CD4-positive, CD25-positive, alpha-beta regulatory T cell (primary cell): ENCODE data around the gene VSTM4. TPM values are rescaled to one million over a fixed set of nuclear protein-coding genes. Genes with fewer than 3 reads are reported as not detected.

Experiments used
- ATAC-seq, 2 donors: fragments of 150-1000 bp; cut with Tn5 transposase; one replicate each; pipeline ENCODE4 v1.10.0; 2021; ENCODE audit warnings: low read depth in 2 of 2, moderate number of reproducible peaks in 2 of 2, moderate library complexity in 1 of 2
- DNase-seq, 3 donors: peaks; one replicate each; pipeline versions ENCODE4 v3.0.0 to v3.0.0-alpha.2; 2012 to 2022; ENCODE audit warnings: mixed read lengths in 1 of 3
- H3K27ac ChIP-seq: one replicate; pipeline ENCODE4 v1.7.0; 2013; ENCODE audit warnings: mild to moderate bottlenecking, low read length; ENCODE audit not compliant: insufficient read depth, poor library complexity, severe bottlenecking
- H3K27me3 ChIP-seq: one replicate; pipeline ENCODE4 v1.7.0; 2013; ENCODE audit warnings: low read length; ENCODE audit not compliant: control insufficient read depth, insufficient read depth
- H3K36me3 ChIP-seq: one replicate; pipeline ENCODE4 v1.7.0; 2013; ENCODE audit warnings: mild to moderate bottlenecking, low read length, moderate library complexity; ENCODE audit not compliant: control insufficient read depth, insufficient read depth
- H3K4me1 ChIP-seq: 2 replicates; pipeline ENCODE4 v1.7.0; 2013; ENCODE audit warnings: mild to moderate bottlenecking, low read length; ENCODE audit not compliant: insufficient read depth, control insufficient read depth, poor library complexity, severe bottlenecking
- H3K4me3 ChIP-seq: one replicate; pipeline ENCODE4 v1.7.0; 2013; ENCODE audit warnings: low read depth, mild to moderate bottlenecking, low read length, moderate library complexity
- H3K9me3 ChIP-seq, 2 experiments: 1 replicate in 1 of 2; 2 replicates in 1 of 2; pipeline ENCODE4 v1.7.0; 2013; ENCODE audit warnings: low read length in 2 of 2, mild to moderate bottlenecking in 1 of 2, moderate library complexity in 1 of 2; ENCODE audit not compliant: control insufficient read depth in 2 of 2
- H3K27ac Mint-ChIP-seq, 3 donors: one replicate each; pipeline ENCODE4 v1.8.0; 2020 to 2022; ENCODE audit warnings: mild to moderate bottlenecking in 3 of 3, mixed read lengths in 3 of 3, moderate library complexity in 2 of 3
- H3K27me3 Mint-ChIP-seq: one replicate; pipeline ENCODE4 v1.8.0; 2022; ENCODE audit warnings: mild to moderate bottlenecking, mixed read lengths
- H3K36me3 Mint-ChIP-seq: one replicate; pipeline ENCODE4 v1.8.0; 2020; ENCODE audit warnings: mixed read lengths
- H3K4me1 Mint-ChIP-seq, 4 donors: one replicate each; pipeline ENCODE4 v1.8.0; 2020 to 2022; ENCODE audit warnings: mixed read lengths in 4 of 4, mild to moderate bottlenecking in 1 of 4
- H3K4me3 Mint-ChIP-seq, 4 donors: one replicate each; pipeline ENCODE4 v1.8.0; 2020 to 2022; ENCODE audit warnings: mild to moderate bottlenecking in 4 of 4, mixed read lengths in 4 of 4, moderate library complexity in 3 of 4
- H3K9me3 Mint-ChIP-seq, 7 donors: one replicate each; pipeline ENCODE4 v1.8.0; 2020 to 2022; ENCODE audit warnings: mixed read lengths in 7 of 7, mild to moderate bottlenecking in 3 of 7, moderate library complexity in 2 of 7
- polyA plus RNA-seq, 4 donors: library from polyadenylated mRNA; unstranded; fragments of 300-500 nt; fragmentation: Illumina TruSeq; gene quantifications; one replicate each; pipeline ENCODE4 v1.2.3, GENCODE V29; 2021
- total RNA-seq: library from RNA; stranded (reverse); gene quantifications from one replicate; pipeline ENCODE4 v1.2.3, GENCODE V29; 2022

The VSTM4 gene
- total and polyA plus RNA-seq, 5 donors from 2014 or later = 0.05 TPM; not detected in 4

- H3K27me3 ChIP-seq = no peaks in the 10 kb centered on the region
- no peak overlapping the region for H3K27ac Mint-ChIP-seq
- H3K9me3 Mint-ChIP-seq = peaks cover 0 to 1% (median 0%) of the 10 kb centered on the region in 7 donors
- H3K36me3 ChIP-seq = no peaks in the 10 kb centered on the region
- no peaks in the 10 kb centered on the region for H3K9me3 ChIP-seq
- no peak for DNase-seq
- no peak overlapping the region for H3K27ac ChIP-seq
- H3K27me3 Mint-ChIP-seq = no peaks in the 10 kb centered on the region
- no peaks in the 10 kb centered on the region for H3K4me1 ChIP-seq
- H3K4me1 Mint-ChIP-seq = peaks cover 0 to 4% (median 0%) of the 10 kb centered on the region in 4 donors
- ATAC-seq = no peak
- no peak overlapping the region for H3K4me3 Mint-ChIP-seq
- H3K4me3 ChIP-seq = no peak overlapping the region
- no peaks in the 10 kb centered on the region for H3K36me3 Mint-ChIP-seq
Observed at GRCh38 chr10:49135575-49136313, 20.4 kb upstream of the VSTM4 start.

- ATAC-seq (no peak), DNase-seq (no peak)
- H3K36me3 Mint-ChIP-seq = no peaks in the 10 kb centered on the region
- no peaks in the 10 kb centered on the region for H3K27me3 Mint-ChIP-seq
- Histone ChIP-seq H3K4me1 (no peaks in the 10 kb centered on the region), H3K27me3 (no peaks in the 10 kb centered on the region), H3K36me3 (no peaks in the 10 kb centered on the region), H3K4me3 (no peak overlapping the region), H3K9me3 (no peaks in the 10 kb centered on the region), H3K27ac (no peak overlapping the region)
- H3K4me1 Mint-ChIP-seq = peaks cover 0 to 3% (median 0%) of the 10 kb centered on the region in 4 donors
- no peak overlapping the region for H3K4me3 Mint-ChIP-seq
- H3K9me3 Mint-ChIP-seq = peaks cover 0 to 2% (median 0%) of the 10 kb centered on the region in 7 donors
- no peak overlapping the region for H3K27ac Mint-ChIP-seq
Observed at GRCh38 chr10:49134327-49134726, 19.0 kb upstream of the VSTM4 start.

GRCh38 chr10:49133706-49134248 is 18.5 kb upstream of the VSTM4 start, which contains the start of gene FAM170B:
Gene FAM170B, minus strand, starts transcription at chr10:49134021. Its CDS starts 103 bp downstream, at chr10:49133918.
- Mint-ChIP-seq H3K36me3 (no peaks in the 10 kb centered on the region), H3K27ac (no peak within 1 kb of the TSS), H3K4me3 (no peak within 1 kb of the TSS), H3K27me3 (no peaks in the 10 kb centered on the region), H3K9me3 (peaks cover 0 to 3% (median 0%) of the 10 kb centered on the region in 7 donors), H3K4me1 (peaks cover 0 to 3% (median 0%) of the 10 kb centered on the region in 4 donors)
- H3K27me3 ChIP-seq = no peaks in the 10 kb centered on the region
- no peaks in the 10 kb centered on the region for H3K36me3 ChIP-seq
- H3K9me3 ChIP-seq = no peaks in the 10 kb centered on the region
- no peak for DNase-seq
- no peak within 1 kb of the TSS for H3K27ac ChIP-seq
- H3K4me1 ChIP-seq = no peaks in the 10 kb centered on the region
- ATAC-seq = no peak
- no peak within 1 kb of the TSS for H3K4me3 ChIP-seq

- Mint-ChIP-seq H3K27ac (no peak overlapping the region), H3K9me3 (peaks cover 0 to 6% (median 2%) of the 10 kb centered on the region in 7 donors), H3K4me3 (no peak overlapping the region), H3K4me1 (peaks cover 0 to 3% (median 0%) of the 10 kb centered on the region in 4 donors), H3K27me3 (no peaks in the 10 kb centered on the region), H3K36me3 (no peaks in the 10 kb centered on the region)
- H3K4me1 ChIP-seq = no peaks in the 10 kb centered on the region
- ATAC-seq (no peak), DNase-seq (no peak)
- H3K9me3 ChIP-seq = no peaks in the 10 kb centered on the region
- H3K27ac ChIP-seq = no peak overlapping the region
- H3K27me3 ChIP-seq = no peaks in the 10 kb centered on the region
- no peak overlapping the region for H3K4me3 ChIP-seq
- no peaks in the 10 kb centered on the region for H3K36me3 ChIP-seq
Observed at GRCh38 chr10:49132362-49132737, 17.0 kb upstream of the VSTM4 start.

GRCh38 chr10:49131507-49132361 is 16.4 kb upstream of the VSTM4 start:
- no peak for ATAC-seq
- H3K27ac ChIP-seq = no peak overlapping the region
- DNase-seq = no peak
- H3K36me3 ChIP-seq = no peaks in the 10 kb centered on the region
- no peak overlapping the region for H3K27ac Mint-ChIP-seq
- no peaks in the 10 kb centered on the region for H3K36me3 Mint-ChIP-seq
- no peak overlapping the region for H3K4me3 ChIP-seq
- no peaks in the 10 kb centered on the region for H3K27me3 ChIP-seq
- H3K9me3 Mint-ChIP-seq = peaks cover 0 to 6% (median 1%) of the 10 kb centered on the region in 7 donors
- H3K27me3 Mint-ChIP-seq = no peaks in the 10 kb centered on the region
- peaks cover 0 to 3% (median 0%) of the 10 kb centered on the region in 4 donors for H3K4me1 Mint-ChIP-seq
- H3K9me3 ChIP-seq = no peaks in the 10 kb centered on the region
- H3K4me1 ChIP-seq = no peaks in the 10 kb centered on the region
- H3K4me3 Mint-ChIP-seq = no peak overlapping the region

GRCh38 chr10:49129376-49129775 is 14.1 kb upstream of the VSTM4 start:
- Mint-ChIP-seq H3K36me3 (no peaks in the 10 kb centered on the region), H3K4me1 (no peaks in the 10 kb centered on the region), H3K4me3 (no peak overlapping the region), H3K9me3 (peaks cover 0 to 6% (median 3%) of the 10 kb centered on the region in 7 donors), H3K27me3 (no peaks in the 10 kb centered on the region), H3K27ac (no peak overlapping the region)
- ATAC-seq (no peak), DNase-seq (no peak)
- Histone ChIP-seq H3K4me3 (no peak overlapping the region), H3K27ac (no peak overlapping the region), H3K36me3 (no peaks in the 10 kb centered on the region), H3K4me1 (no peaks in the 10 kb centered on the region), H3K27me3 (no peaks in the 10 kb centered on the region), H3K9me3 (no peaks in the 10 kb centered on the region)

GRCh38 chr10:49128854-49129253 is 13.5 kb upstream of the VSTM4 start:
- Mint-ChIP-seq H3K4me3 (no peak overlapping the region), H3K27me3 (no peaks in the 10 kb centered on the region), H3K36me3 (no peaks in the 10 kb centered on the region), H3K4me1 (no peaks in the 10 kb centered on the region), H3K27ac (no peak overlapping the region), H3K9me3 (peaks cover 0 to 6% (median 4%) of the 10 kb centered on the region in 7 donors)
- Histone ChIP-seq H3K9me3 (no peaks in the 10 kb centered on the region), H3K27ac (no peak overlapping the region), H3K36me3 (no peaks in the 10 kb centered on the region), H3K4me3 (no peak overlapping the region), H3K4me1 (no peaks in the 10 kb centered on the region), H3K27me3 (no peaks in the 10 kb centered on the region)
- DNase-seq (no peak), ATAC-seq (no peak)
